Measurements from ENCODE around the gene RSPRY1. TPM values are rescaled to one million over a fixed set of nuclear protein-coding genes. Genes with fewer than 3 reads are reported as not detected.
A peak's percentile ranks its signal among the peaks of the same experiment; 100 is the strongest.

The RSPRY1 gene
- total and polyA plus RNA-seq, 2 of the 4 experiments (the other 2 are of a cell fraction): 25.2 to 62.2 TPM

- Histone ChIP-seq H3K23ac (ENCODE audit: low read depth, low read length) (no peak overlapping the region), H3K14ac (replicated peaks; ENCODE audit: low read depth, low read length) (no peak overlapping the region), H3K56ac (ENCODE audit: extremely low read depth, insufficient read depth, low read length) (no peak overlapping the region), H2AFZ (replicated peaks; ENCODE audit: low read length, poor library complexity) (no peak overlapping the region), H2BK5ac (ENCODE audit: low read depth, low read length, poor library complexity, severe bottlenecking) (no peak overlapping the region), H3K9me3 (ENCODE audit: control insufficient read depth, insufficient read depth, low read length) (no peaks in the 10 kb centered on the region), H3K4me1 (ENCODE audit: control insufficient read depth, insufficient read depth, low read length) (no peaks in the 10 kb centered on the region), H4K91ac (ENCODE audit: insufficient read depth, low read depth, low read length) (no peak overlapping the region), H3K4me2 (ENCODE audit: low read depth, low read length) (no peak overlapping the region), H2AK9ac (replicated peaks; ENCODE audit: low read depth, low read length, poor library complexity) (no peak overlapping the region), H4K8ac (ENCODE audit: low read depth in 2 of 2, low read length in 2 of 2) (no peak overlapping the region), H3K9me1 (ENCODE audit: insufficient read depth, low read length) (peaks cover 9% of the 10 kb centered on the region; the same call in 1 of the 2 replicates), H3K18ac (ENCODE audit: low read depth, low read length) (no peak overlapping the region), H3K27me3 (ENCODE audit: control insufficient read depth, insufficient read depth, low read length) (no peaks in the 10 kb centered on the region), H3K36me3 (ENCODE audit: control insufficient read depth, insufficient read depth, low read length) (peaks cover 47% of the 10 kb centered on the region), H3K9ac (ENCODE audit: low read depth, low read length) (no peak overlapping the region), H3K27ac (ENCODE audit: insufficient read depth, low read length) (no peak overlapping the region), H2AK5ac (ENCODE audit: low read depth, low read length) (no peak overlapping the region), H2BK20ac (ENCODE audit: low read depth, low read length) (no peak overlapping the region), H2BK120ac (ENCODE audit: low read depth, low read length) (no peak overlapping the region), H2BK15ac (ENCODE audit: low read depth, low read length) (no peak overlapping the region), H4K20me1 (ENCODE audit: insufficient read depth, low read length) (no peaks in the 10 kb centered on the region), H3K4ac (ENCODE audit: low read depth, low read length) (no peak overlapping the region), H4K5ac (ENCODE audit: low read depth, low read length) (no peak overlapping the region), H3K4me3 (ENCODE audit: insufficient read depth, low read depth, low read length) (no peak overlapping the region), H3K79me1 (ENCODE audit: low read depth in 1 of 2, low read length in 2 of 2) (peaks cover 0 to 3% of the 10 kb centered on the region in 2 experiments; a peak in 1 of 4 replicates)
- intact Hi-C loops (cut with micrococcal nuclease): no loop called here
- ATAC-seq (ENCODE audit: low read depth) (no peak), DNase-seq (no peak)
- POLR2A ChIA-PET (ENCODE audit: unreplicated experiment): no interaction called here
- in situ Hi-C loops (cut with MboI; ENCODE audit: low sequenced_read_pairs): no loop called here
- WGBS, 2 experiments (ENCODE audit: extremely low coverage in 2 of 2, insufficient read length in 1 of 2): no CpG with 5 or more reads among the region's 6 CpGs
- TSS peak; percentile 82 for BruUV-seq (replicated peaks)
- TF ChIP-seq RFX5 (IDR thresholded peaks at IDR 0.05; ENCODE audit: low read depth, low read length): no peak
- no peak for TF ChIP-seq BHLHE40 (IDR thresholded peaks at IDR 0.05; ENCODE audit: low read depth, low read length)
- TF ChIP-seq MAFK (IDR thresholded peaks at IDR 0.05; ENCODE audit: low read depth, low read length): no peak
- TF ChIP-seq CTCF (conservative IDR thresholded peaks at IDR 0.05; ENCODE audit: low read depth, low read length): no peak
- no peak for TF ChIP-seq ELK1 (IDR thresholded peaks at IDR 0.05; ENCODE audit: borderline replicate concordance, low read depth, low read length)
- TF ChIP-seq CEBPB (IDR thresholded peaks at IDR 0.05; ENCODE audit: low read depth, low read length): no peak
- no peak for TF ChIP-seq RCOR1 (IDR thresholded peaks at IDR 0.05; ENCODE audit: insufficient replicate concordance, low read length)
- no peak for TF ChIP-seq MAZ (IDR thresholded peaks at IDR 0.05; ENCODE audit: borderline replicate concordance, low read depth, low read length)
- no peak for TF ChIP-seq MXI1 (IDR thresholded peaks at IDR 0.05; ENCODE audit: borderline replicate concordance, low read depth, low read length)
- no peak for TF ChIP-seq POLR2A (IDR thresholded peaks at IDR 0.05; ENCODE audit: low read depth, low read length)
- TF ChIP-seq USF2 (IDR thresholded peaks at IDR 0.05; ENCODE audit: low read depth, low read length): no peak
- TF ChIP-seq CHD1 (IDR thresholded peaks at IDR 0.05; ENCODE audit: low read depth, low read length): no peak
- no peak for TF ChIP-seq SMC3 (IDR thresholded peaks at IDR 0.05; ENCODE audit: low read depth, low read length)
- no peak for TF ChIP-seq RAD21 (IDR thresholded peaks at IDR 0.05; ENCODE audit: low read length)
- TF ChIP-seq FOS (IDR thresholded peaks at IDR 0.05; ENCODE audit: low read depth, low read length): no peak
- TF ChIP-seq NFE2L2 (IDR thresholded peaks at IDR 0.05; ENCODE audit: low read depth, low read length): no peak
- CTCF ChIA-PET: no interaction called here
- dilution Hi-C loops (cut with HindIII; ENCODE audit: low sequenced_read_pairs, unreplicated experiment): no loop called here
Measured at GRCh38 chr16:57153841-57154240, 32.3 kb upstream of the RSPRY1 start.
